Mesendoderm (in vitro differentiated cells): ENCODE measurements around the gene GMEB2.
"Not testable (repeated sequence)": the region's sequence is repeated elsewhere in the genome, so short reads cannot be mapped to it uniquely, and the experiment has no call there.

Experiments used
- DNase-seq: peaks from one replicate; pipeline ENCODE4 v3.0.0; 2013
- H2AK5ac ChIP-seq: 2 replicates; pipeline ENCODE4 v1.6.1; 2013; ENCODE audit warnings: low read length, inconsistent platforms
- H2BK120ac ChIP-seq: 2 replicates; pipeline ENCODE4 v1.6.1; 2013; ENCODE audit warnings: low read depth, mild to moderate bottlenecking, low read length, moderate library complexity, mixed read lengths
- H2BK15ac ChIP-seq: replicated peaks from 2 replicates; pipeline ENCODE4 v1.6.1; 2013; ENCODE audit warnings: low read depth, mild to moderate bottlenecking, moderate library complexity
- H2BK5ac ChIP-seq: 2 replicates; pipeline ENCODE4 v1.6.1; 2013; ENCODE audit warnings: low read length, inconsistent platforms
- H3K18ac ChIP-seq: 2 replicates; pipeline ENCODE4 v1.6.1; 2013; ENCODE audit warnings: mild to moderate bottlenecking, low read length, mixed read lengths
- H3K23ac ChIP-seq: one replicate; pipeline ENCODE4 v1.6.1; 2013; ENCODE audit warnings: low read length
- H3K27ac ChIP-seq: 2 replicates; pipeline ENCODE4 v1.5.1; 2013; ENCODE audit warnings: low read depth, mild to moderate bottlenecking, inconsistent platforms, low read length, moderate library complexity
- H3K27me3 ChIP-seq: 2 replicates; pipeline ENCODE4 v1.6.1; 2013; ENCODE audit warnings: low read length, control low read depth, mild to moderate bottlenecking, inconsistent platforms; ENCODE audit not compliant: insufficient read depth, poor library complexity
- H3K36me3 ChIP-seq: 2 replicates; pipeline ENCODE4 v1.6.1; 2013; ENCODE audit warnings: low read length, inconsistent platforms; ENCODE audit not compliant: control insufficient read depth, insufficient read depth
- H3K4ac ChIP-seq: one replicate; pipeline ENCODE4 v1.6.1; 2013; ENCODE audit warnings: low read depth, mild to moderate bottlenecking, low read length, moderate library complexity
- H3K4me1 ChIP-seq: 2 replicates; pipeline ENCODE4 v1.6.1; 2013; ENCODE audit warnings: low read depth, low read length, inconsistent platforms; ENCODE audit not compliant: control insufficient read depth
- H3K4me2 ChIP-seq: 2 replicates; pipeline ENCODE4 v1.6.1; 2013; ENCODE audit warnings: low read length
- H3K4me3 ChIP-seq: 2 replicates; pipeline ENCODE4 v1.5.1; 2013; ENCODE audit warnings: mild to moderate bottlenecking, low read length
- H3K56ac ChIP-seq: one replicate; pipeline ENCODE4 v1.6.1; 2013; ENCODE audit warnings: low read length
- H3K79me1 ChIP-seq: 2 replicates; pipeline ENCODE4 v1.6.1; 2013; ENCODE audit warnings: low read length, inconsistent platforms
- H3K79me2 ChIP-seq: 2 replicates; pipeline ENCODE4 v1.6.1; 2013; ENCODE audit warnings: mild to moderate bottlenecking, low read length; ENCODE audit not compliant: control insufficient read depth, insufficient read depth
- H3K9ac ChIP-seq: 2 replicates; pipeline ENCODE4 v1.6.1; 2013; ENCODE audit warnings: low read length, inconsistent platforms
- H4K5ac ChIP-seq: one replicate; pipeline ENCODE4 v1.6.1; 2013; ENCODE audit warnings: low read length
- H4K8ac ChIP-seq: one replicate; pipeline ENCODE4 v1.6.1; 2013; ENCODE audit warnings: low read depth, mild to moderate bottlenecking, control low read depth, low read length, moderate library complexity
- WGBS: extraction: QIAGEN DNeasy Blood & Tissue Kit; methylation state at CpG from one replicate; pipeline ENCODE4 v1.1.7; 2013; ENCODE audit warnings: low lambda C conversion rate, missing lambda C conversion rate; ENCODE audit not compliant: insufficient coverage; ENCODE audit errors: extremely low coverage; 5-methylcytosine and 5-hydroxymethylcytosine counted together

Gene GMEB2

DNA sequence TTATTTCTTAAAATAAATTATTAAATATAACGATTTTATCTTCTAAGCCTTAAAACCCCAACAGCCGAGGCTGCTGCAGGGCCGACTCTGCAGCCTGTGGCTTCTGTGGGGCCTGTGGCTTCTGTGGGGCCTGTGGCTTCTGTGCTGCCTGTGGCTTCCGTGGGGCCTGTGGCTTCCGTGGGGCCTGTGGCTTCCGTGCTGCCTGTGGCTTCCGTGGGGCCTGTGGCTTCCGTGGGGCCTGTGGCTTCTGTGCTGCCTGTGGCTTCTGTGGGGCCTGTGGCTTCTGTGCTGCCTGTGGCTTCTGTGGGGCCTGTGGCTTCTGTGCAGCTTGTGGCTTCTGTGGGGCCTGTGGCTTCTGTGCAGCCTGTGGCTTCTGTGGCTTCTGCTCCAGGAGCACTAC lies 25.2 kb downstream of the GMEB2 start:
- not testable (repeated sequence) for H4K8ac ChIP-seq, H3K4me3 ChIP-seq, DNase-seq, H2AK5ac ChIP-seq, H2BK15ac ChIP-seq, H2BK5ac ChIP-seq, H3K36me3 ChIP-seq, H3K18ac ChIP-seq, H3K27ac ChIP-seq, H3K23ac ChIP-seq, H3K27me3 ChIP-seq, H3K4me1 ChIP-seq, H3K4me2 ChIP-seq, H3K4ac ChIP-seq, H3K9ac ChIP-seq, H3K56ac ChIP-seq, H3K79me2 ChIP-seq, H4K5ac ChIP-seq, H3K79me1 ChIP-seq, H2BK120ac ChIP-seq
- WGBS: no CpG with 5 or more reads among the region's 8 CpGs

- no peak overlapping the region for H3K27ac ChIP-seq
- H3K4me1 ChIP-seq: no peaks in the 10 kb centered on the region
- H3K36me3 ChIP-seq: peaks cover 5% of the 10 kb centered on the region
- no peak overlapping the region for H2BK120ac ChIP-seq
- no peaks in the 10 kb centered on the region for H3K27me3 ChIP-seq
- no peaks in the 10 kb centered on the region for H3K79me1 ChIP-seq
- H4K5ac ChIP-seq: no peak overlapping the region
- no peak overlapping the region for H3K4me3 ChIP-seq
- H3K4ac ChIP-seq: no peak overlapping the region
- H2BK5ac ChIP-seq: no peak overlapping the region
- H3K23ac ChIP-seq: no peak overlapping the region
- no peak overlapping the region for H3K4me2 ChIP-seq
- H2AK5ac ChIP-seq: no peak overlapping the region
- WGBS: no CpG with 5 or more reads among the region's 27 CpGs
- H2BK15ac ChIP-seq: no peak overlapping the region
- no peak for DNase-seq
- H3K79me2 ChIP-seq: no peaks in the 10 kb centered on the region
- H3K18ac ChIP-seq: no peak overlapping the region
- H3K9ac ChIP-seq: no peak overlapping the region
- no peak overlapping the region for H4K8ac ChIP-seq
- H3K56ac ChIP-seq: no peak overlapping the region
Measured at GRCh38 chr20:63599396-63600050, 27.4 kb downstream of the GMEB2 start.

DNA sequence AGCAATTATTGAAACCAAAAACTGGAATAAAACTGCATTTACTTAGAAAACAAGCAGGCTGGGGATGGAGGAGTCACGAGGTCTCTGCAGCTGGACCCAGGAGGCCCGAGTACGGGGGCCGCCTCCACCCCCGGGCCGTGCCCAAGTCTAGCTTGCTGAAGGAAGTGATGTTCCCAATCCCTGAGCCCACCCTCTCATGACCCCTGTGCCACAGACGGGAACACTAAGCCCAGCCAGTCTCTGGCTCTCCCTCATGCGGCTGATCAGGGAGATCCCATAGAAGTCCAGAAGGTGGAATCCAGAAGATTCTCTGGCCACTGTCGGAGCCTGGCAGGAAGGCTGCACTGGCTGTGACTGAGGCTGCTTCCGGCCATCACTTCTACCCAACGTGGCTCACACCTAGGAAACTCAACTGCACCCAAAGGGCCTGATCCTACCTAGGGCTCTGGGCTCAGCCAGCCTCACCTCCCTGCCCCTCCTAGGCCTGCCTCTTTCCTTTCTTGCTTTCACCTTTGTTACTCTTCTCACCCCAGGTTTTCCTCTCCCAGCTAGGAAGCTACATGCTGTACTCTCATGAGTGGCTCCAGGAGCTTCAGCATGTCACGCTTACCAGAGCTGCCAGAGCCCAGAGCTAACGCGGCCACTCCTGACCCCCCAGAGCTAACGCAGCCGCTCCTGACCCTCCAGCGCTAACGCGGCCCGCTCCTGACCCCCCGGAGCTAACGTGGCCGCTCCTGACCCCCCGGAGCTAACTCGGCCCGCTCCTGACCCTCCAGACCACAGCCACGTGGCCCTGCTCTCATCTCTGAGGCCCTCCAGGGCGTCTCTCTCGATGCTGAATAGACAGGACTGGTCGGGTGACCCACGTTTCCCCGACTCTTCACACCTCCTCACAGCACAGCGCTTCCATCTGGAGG lies 28.2 kb downstream of the GMEB2 start:
- H3K4me2 ChIP-seq: no peak overlapping the region
- no peak overlapping the region for H2BK15ac ChIP-seq
- H2AK5ac ChIP-seq: no peak overlapping the region
- no peaks in the 10 kb centered on the region for H3K79me1 ChIP-seq
- no peak overlapping the region for H3K23ac ChIP-seq
- no peak overlapping the region for H3K9ac ChIP-seq
- no peak overlapping the region for H3K4ac ChIP-seq
- peaks cover 5% of the 10 kb centered on the region for H3K36me3 ChIP-seq
- H3K4me3 ChIP-seq: no peak overlapping the region
- H4K5ac ChIP-seq: no peak overlapping the region
- no peak overlapping the region for H3K56ac ChIP-seq
- WGBS: no CpG with 5 or more reads among the region's 33 CpGs
- H2BK5ac ChIP-seq: no peak overlapping the region
- H3K27me3 ChIP-seq: no peaks in the 10 kb centered on the region
- H2BK120ac ChIP-seq: no peak overlapping the region
- H3K18ac ChIP-seq: no peak overlapping the region
- no peak overlapping the region for H3K27ac ChIP-seq
- H3K79me2 ChIP-seq: no peaks in the 10 kb centered on the region
- DNase-seq: no peak
- no peaks in the 10 kb centered on the region for H3K4me1 ChIP-seq
- H4K8ac ChIP-seq: no peak overlapping the region

DNA sequence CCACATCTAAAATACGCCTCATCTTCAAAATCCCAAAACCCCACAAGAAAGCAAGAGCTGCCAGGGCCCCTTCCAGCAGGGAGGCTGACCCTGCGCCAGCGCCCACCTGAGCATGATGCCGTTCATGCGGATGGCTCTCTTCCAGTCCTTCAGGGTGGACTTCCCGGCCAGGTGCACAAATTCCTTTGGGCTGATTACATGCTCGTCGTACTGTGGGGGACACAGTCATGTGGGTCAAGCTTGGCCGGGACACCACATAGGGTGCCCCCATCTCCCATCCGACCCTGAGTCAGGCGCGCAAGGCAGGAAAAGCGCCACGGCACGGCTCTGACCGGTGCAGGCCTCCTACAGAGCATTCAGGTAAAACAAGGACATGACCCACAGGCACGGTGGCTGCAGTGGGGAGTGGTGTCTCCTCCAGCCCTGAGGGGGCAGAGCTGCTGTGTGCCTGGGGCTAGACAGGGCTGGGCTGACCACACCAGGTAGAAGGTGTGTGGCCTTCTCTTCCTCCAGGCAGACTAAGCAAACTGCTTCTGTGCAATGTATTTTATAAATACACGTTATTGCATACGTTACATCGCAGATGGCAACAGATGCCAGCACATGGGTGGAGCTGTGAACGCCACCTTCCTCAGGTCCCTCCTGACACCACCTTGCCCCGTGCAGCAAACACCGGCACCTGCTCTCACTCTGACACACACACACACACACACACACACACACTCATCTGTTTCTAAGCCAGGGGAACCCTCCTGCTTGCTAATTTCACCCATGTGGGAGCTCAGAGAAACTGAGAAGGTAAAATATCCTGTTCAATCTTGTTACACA lies 29.0 kb downstream of the GMEB2 start:
- H3K23ac ChIP-seq: no peak overlapping the region
- H2BK120ac ChIP-seq: no peak overlapping the region
- no peak overlapping the region for H2AK5ac ChIP-seq
- H2BK5ac ChIP-seq: no peak overlapping the region
- H3K4me2 ChIP-seq: no peak overlapping the region
- no peaks in the 10 kb centered on the region for H3K4me1 ChIP-seq
- WGBS: no CpG with 5 or more reads among the region's 23 CpGs
- no peak for DNase-seq
- H3K27ac ChIP-seq: no peak overlapping the region
- no peak overlapping the region for H3K4ac ChIP-seq
- H4K8ac ChIP-seq: no peak overlapping the region
- no peak overlapping the region for H3K18ac ChIP-seq
- H2BK15ac ChIP-seq: no peak overlapping the region
- H3K9ac ChIP-seq: no peak overlapping the region
- no peaks in the 10 kb centered on the region for H3K79me1 ChIP-seq
- no peak overlapping the region for H4K5ac ChIP-seq
- H3K36me3 ChIP-seq: peaks cover 4% of the 10 kb centered on the region
- H3K56ac ChIP-seq: no peak overlapping the region
- no peaks in the 10 kb centered on the region for H3K27me3 ChIP-seq
- H3K79me2 ChIP-seq: no peaks in the 10 kb centered on the region
- H3K4me3 ChIP-seq: no peak overlapping the region

- no CpG with 5 or more reads among the region's 6 CpGs for WGBS
- no peak overlapping the region for H3K18ac ChIP-seq
- H3K4me1 ChIP-seq: no peaks in the 10 kb centered on the region
- H3K4me2 ChIP-seq: no peak overlapping the region
- H3K27me3 ChIP-seq: no peaks in the 10 kb centered on the region
- no peak overlapping the region for H4K5ac ChIP-seq
- no peak overlapping the region for H3K27ac ChIP-seq
- H4K8ac ChIP-seq: no peak overlapping the region
- no peak overlapping the region for H3K4ac ChIP-seq
- H3K36me3 ChIP-seq: peaks cover 2% of the 10 kb centered on the region
- H3K9ac ChIP-seq: no peak overlapping the region
- no peak overlapping the region for H2BK15ac ChIP-seq
- DNase-seq: no peak
- H3K56ac ChIP-seq: no peak overlapping the region
- H3K4me3 ChIP-seq: no peak overlapping the region
- no peak overlapping the region for H3K23ac ChIP-seq
- H2AK5ac ChIP-seq: no peak overlapping the region
- H2BK5ac ChIP-seq: no peak overlapping the region
- H2BK120ac ChIP-seq: no peak overlapping the region
- H3K79me1 ChIP-seq: no peaks in the 10 kb centered on the region
- no peaks in the 10 kb centered on the region for H3K79me2 ChIP-seq
Measured at GRCh38 chr20:63596423-63596822, 30.5 kb downstream of the GMEB2 start.
